Ishikawa (cell line): ENCODE results near the gene SSC4D.

Experiments used
- CEBPB ChIP-seq: IDR thresholded peaks from 2 replicates; pipeline ENCODE4 v1.6.1; 2012
- CREB1 ChIP-seq: IDR thresholded peaks from 2 replicates; pipeline ENCODE4 v1.6.1; 2012; ENCODE audit warnings: low read depth
- EGR1 ChIP-seq: IDR thresholded peaks from 2 replicates; pipeline ENCODE4 v1.6.1; 2012
- EP300 ChIP-seq: IDR thresholded peaks from 2 replicates; pipeline ENCODE4 v1.6.1; 2012; ENCODE audit warnings: borderline replicate concordance
- FOXM1 ChIP-seq: IDR thresholded peaks from 2 replicates; pipeline ENCODE4 v1.6.1; 2012; ENCODE audit warnings: low read depth, borderline replicate concordance
- NFIC ChIP-seq: IDR thresholded peaks from 2 replicates; pipeline ENCODE4 v1.6.1; 2012
- RAD21 ChIP-seq: IDR thresholded peaks from 2 replicates; pipeline ENCODE4 v1.6.1; 2012; ENCODE audit warnings: low read depth
- TAF1 ChIP-seq: IDR thresholded peaks from 2 replicates; pipeline ENCODE4 v1.6.1; 2012; ENCODE audit warnings: low read depth, mild to moderate bottlenecking
- TCF12 ChIP-seq: IDR thresholded peaks from 2 replicates; pipeline ENCODE4 v1.6.1; 2012; ENCODE audit warnings: low read depth
- TEAD4 ChIP-seq: IDR thresholded peaks from 2 replicates; pipeline ENCODE4 v1.6.1; 2012
- YY1 ChIP-seq: IDR thresholded peaks from 2 replicates; pipeline ENCODE4 v1.6.1; 2012; ENCODE audit warnings: low read depth
- TF ChIP-seq, protein P1 (sequence below): IDR thresholded peaks from 2 replicates; pipeline ENCODE4 v1.6.1; 2012
- TF ChIP-seq, protein P2 (sequence below): IDR thresholded peaks from 2 replicates; pipeline ENCODE4 v1.6.1; 2012; ENCODE audit warnings: low read depth, mild to moderate bottlenecking
- TF ChIP-seq, protein P3 (sequence below): IDR thresholded peaks from 2 replicates; pipeline ENCODE4 v1.6.1; 2012

DNA sequence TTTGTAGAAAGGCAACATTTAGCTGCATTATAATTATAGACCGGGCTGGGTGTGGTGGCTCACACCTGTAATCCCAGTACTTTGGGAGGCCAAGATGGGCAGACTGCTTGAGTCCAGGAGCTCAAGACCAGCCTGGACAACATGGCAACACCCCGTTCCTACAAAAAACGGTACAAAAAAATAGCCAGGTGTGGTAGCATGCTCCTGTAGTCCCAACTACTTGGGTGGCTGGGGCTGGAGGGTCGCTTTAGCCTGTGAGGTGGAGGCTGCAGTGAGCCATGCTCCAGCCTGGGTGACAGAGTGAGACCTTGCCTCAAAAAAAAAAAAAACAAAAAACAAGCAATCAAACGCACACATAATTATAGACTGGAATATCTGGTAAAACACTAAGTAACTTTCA, 55.8 kb downstream of the SSC4D start:
- no peak for TF ChIP-seq FOXM1
- TF ChIP-seq, protein P1, sequence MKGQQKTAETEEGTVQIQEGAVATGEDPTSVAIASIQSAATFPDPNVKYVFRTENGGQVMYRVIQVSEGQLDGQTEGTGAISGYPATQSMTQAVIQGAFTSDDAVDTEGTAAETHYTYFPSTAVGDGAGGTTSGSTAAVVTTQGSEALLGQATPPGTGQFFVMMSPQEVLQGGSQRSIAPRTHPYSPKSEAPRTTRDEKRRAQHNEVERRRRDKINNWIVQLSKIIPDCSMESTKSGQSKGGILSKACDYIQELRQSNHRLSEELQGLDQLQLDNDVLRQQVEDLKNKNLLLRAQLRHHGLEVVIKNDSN: no peak
- no peak for TF ChIP-seq EP300
- TF ChIP-seq, protein P2, sequence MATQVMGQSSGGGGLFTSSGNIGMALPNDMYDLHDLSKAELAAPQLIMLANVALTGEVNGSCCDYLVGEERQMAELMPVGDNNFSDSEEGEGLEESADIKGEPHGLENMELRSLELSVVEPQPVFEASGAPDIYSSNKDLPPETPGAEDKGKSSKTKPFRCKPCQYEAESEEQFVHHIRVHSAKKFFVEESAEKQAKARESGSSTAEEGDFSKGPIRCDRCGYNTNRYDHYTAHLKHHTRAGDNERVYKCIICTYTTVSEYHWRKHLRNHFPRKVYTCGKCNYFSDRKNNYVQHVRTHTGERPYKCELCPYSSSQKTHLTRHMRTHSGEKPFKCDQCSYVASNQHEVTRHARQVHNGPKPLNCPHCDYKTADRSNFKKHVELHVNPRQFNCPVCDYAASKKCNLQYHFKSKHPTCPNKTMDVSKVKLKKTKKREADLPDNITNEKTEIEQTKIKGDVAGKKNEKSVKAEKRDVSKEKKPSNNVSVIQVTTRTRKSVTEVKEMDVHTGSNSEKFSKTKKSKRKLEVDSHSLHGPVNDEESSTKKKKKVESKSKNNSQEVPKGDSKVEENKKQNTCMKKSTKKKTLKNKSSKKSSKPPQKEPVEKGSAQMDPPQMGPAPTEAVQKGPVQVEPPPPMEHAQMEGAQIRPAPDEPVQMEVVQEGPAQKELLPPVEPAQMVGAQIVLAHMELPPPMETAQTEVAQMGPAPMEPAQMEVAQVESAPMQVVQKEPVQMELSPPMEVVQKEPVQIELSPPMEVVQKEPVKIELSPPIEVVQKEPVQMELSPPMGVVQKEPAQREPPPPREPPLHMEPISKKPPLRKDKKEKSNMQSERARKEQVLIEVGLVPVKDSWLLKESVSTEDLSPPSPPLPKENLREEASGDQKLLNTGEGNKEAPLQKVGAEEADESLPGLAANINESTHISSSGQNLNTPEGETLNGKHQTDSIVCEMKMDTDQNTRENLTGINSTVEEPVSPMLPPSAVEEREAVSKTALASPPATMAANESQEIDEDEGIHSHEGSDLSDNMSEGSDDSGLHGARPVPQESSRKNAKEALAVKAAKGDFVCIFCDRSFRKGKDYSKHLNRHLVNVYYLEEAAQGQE: no peak
- TF ChIP-seq TAF1: no peak
- TF ChIP-seq CEBPB: no peak
- TF ChIP-seq YY1: no peak
- no peak for TF ChIP-seq CREB1
- TF ChIP-seq NFIC: no peak
- TF ChIP-seq EGR1: no peak
- no peak for TF ChIP-seq RAD21
- no peak for TF ChIP-seq TCF12
- no peak for TF ChIP-seq TEAD4
- TF ChIP-seq, protein P3, sequence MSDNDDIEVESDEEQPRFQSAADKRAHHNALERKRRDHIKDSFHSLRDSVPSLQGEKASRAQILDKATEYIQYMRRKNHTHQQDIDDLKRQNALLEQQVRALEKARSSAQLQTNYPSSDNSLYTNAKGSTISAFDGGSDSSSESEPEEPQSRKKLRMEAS: no peak
